ENCODE measurements around the gene CYP4F22.

DNA sequence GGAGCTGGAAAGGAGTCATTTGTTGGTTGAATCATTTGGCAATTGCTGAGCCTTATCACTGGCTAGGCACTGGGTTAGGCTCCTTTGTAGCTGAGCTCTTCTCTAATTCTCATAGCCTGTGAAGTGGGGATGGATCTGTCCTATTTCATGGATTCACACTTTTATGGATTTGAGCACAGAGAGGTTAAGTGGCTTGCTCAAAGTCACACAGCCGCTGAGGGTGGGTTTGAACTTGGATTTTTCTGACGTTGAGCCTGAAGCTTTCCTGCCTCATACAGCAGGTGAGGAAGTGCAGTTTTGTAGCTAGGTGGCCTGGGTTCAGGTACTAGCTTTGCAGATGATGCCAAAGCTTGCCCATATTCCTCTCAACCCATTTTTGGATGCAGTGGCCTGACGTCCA, 19.4 kb downstream of the CYP4F22 start:
- TF ChIP-seq ZNF274 (IDR thresholded peaks at IDR 0.05; ENCODE audit: low read depth, low read length): no peak
- no peak for TF ChIP-seq YY1 (IDR thresholded peaks at IDR 0.05; ENCODE audit: insufficient read depth, insufficient read length)

All from NT2/D1 (cell line).